OCI-LY3 (cell line): ENCODE results near the gene MICB.

Experiments used
- CTCF ChIP-seq: fragments of 200-600, 300-600 bp; sonication (generic); IDR thresholded peaks from 2 replicates; pipeline ENCODE4 v1.5.1; 2014; ENCODE audit warnings: antibody characterized with exemption, low read length, low read depth
- EZH2phosphoT487 ChIP-seq: fragments of 200-600 bp; shearing (Covaris generic); IDR thresholded peaks from 2 replicates; pipeline ENCODE4 v1.6.1; 2018; ENCODE audit warnings: antibody characterized with exemption, mixed run types, low read depth

- TF ChIP-seq CTCF (no peak), EZH2phosphoT487 (no peak)
Measured at GRCh38 chr6:31532644-31533454, 34.9 kb downstream of the MICB start.
